Measurements from ENCODE around the gene CHSY3.
A peak's percentile ranks its signal among the peaks of the same experiment; 100 is the strongest.

Gene CHSY3

DNA sequence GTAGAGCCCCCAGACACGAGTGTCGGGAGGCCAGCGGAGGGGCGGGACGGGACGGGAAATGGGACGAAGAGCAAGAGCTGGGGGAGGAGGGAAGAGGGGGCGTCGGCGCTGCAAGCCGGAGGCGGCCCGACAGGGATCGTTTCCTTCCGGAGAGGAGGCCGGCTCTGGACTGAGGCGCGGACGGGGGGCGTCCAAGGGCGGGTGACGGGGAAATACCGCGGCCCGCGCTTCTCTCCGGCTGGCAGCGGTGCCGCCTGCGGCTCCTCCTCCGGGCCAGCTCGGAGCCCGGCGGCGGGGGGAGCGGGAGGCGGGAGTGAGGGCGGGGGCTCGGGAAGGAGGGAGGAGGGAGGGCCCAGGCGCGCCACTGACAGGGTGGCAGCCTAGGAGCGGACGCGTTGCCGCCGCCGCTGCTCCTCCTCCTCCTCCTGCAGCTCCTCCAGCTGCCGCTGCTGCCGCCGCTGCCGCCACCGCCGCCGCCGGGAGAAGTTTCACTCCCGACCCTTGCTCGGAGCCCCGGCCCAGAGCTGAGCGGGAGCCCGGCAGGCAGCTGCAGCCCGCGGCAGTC lies at the start of gene CHSY3:
CHSY3 (plus strand) TSS at position 364 of the 565 bp plus-strand sequence.
- DNase-seq = peak; percentile 61

DNA sequence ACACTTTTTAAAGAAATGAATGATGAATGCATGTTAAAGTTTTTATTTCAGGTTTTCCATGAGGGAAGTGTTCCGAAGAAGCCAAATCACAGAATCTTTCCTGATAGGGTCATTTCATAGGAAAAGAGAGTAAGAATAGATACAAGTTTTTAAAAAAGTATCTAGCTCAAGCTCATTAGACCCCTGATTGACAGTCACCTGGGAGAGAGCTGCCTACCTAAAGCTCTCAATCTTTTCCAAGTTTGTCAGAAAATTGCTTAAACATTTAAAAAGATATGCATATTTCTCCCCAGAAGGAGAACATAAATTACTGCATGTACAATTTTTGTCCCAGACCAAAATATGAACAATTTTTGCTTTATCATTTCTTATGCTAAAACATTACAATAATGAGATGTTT lies 47.9 kb upstream of the CHSY3 start:
- DNase-seq = no peak

DNA sequence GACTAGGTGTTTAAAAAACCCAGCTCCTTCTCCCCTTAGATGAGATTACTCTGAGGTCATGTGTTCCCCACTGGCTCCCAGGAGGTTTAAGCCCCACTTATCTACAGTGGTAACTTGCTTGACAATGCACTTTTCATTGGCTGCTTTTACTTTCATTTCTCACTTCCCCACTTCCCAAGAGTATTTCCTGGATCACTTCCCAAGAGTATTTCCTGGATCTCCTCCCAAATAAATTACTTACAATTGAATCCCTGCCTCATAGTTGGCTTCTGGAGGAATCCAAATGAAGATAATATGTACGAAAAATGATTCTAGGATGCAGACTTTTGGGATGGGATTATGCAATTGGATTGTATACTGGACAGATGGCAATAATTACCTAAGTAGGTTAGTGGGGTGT lies 47.1 kb upstream of the CHSY3 start:
- DNase-seq = no peak

DNA sequence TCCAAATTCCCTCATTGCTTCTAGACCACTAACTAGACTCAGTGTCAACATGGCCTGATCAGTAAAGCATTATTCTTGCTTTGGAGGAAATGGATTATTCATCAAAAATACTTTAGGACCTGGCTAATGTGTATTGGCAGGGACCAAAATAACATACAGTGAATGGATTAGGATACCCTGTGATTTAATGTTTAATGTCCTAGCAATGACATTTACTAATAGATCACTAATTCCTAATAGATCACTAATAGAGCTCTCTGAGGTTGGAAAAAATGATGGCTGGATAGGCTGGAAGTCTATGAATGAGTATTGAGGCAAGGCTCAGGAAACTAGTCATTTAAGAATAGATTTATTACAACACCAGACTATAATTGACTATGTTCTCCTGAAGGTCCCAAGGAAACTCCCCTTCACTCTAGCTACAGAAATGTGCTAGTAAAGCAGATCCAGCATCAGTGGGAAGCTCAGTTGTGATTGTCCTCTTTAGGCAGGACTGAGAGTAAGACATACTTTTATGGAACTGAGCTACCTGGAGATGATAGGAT lies 46.1 kb upstream of the CHSY3 start:
- no peak for DNase-seq

DNA sequence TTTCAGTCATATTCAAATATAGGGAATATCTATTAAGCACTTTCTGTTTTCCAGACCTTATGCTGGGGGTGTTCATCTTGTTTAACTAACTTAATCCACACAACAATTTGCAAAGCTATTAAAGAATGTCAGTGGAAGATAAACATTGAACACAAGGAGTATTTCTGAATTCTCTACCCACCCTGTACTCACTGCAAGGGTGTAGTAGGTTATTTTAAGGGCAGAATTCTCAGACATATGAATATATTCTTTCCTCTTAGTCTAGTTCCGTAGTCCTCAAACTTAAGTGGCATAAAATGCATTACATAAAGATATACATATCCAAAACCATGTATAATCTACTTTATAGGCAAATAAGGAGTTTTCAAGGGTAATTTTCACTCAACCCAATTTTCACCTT lies 19.9 kb upstream of the CHSY3 start:
- no peak for DNase-seq

DNA sequence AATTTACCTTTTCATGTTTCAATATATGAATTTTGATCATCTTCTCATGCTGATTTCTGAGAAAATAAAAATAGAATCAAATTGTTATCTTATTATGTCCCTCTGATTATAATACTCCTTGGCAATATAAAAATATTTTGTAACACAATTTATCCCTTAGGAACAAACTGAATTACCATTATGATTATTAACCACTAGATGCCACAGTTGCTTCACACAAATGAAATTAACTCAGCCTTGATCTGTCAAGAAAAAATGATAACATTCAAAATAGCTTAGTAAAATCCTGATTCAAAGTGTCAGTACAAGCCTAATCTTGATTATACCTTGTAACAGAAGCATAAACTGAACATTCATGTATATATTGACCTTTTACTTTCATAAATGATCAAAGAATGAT lies 4.8 kb upstream of the CHSY3 start:
- no peak for DNase-seq

DNA sequence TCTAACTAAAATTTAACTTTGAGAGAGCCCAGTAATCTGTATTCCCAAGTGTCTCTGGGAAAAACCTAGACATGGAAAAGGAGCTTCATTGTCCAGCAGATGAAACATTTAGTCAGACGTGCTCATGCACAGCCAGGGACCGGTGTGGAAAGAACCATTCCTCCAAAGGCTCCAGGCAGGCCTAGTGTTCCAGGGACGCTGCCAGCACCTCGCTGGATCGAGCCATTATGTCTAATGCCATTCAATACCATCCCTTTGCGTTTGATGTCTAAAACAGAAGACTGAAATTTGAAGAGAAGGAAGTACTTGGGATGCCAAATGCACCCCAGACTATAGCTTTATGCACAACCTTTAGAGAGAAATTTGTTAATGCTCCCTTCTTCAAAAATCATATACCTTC lies 1.4 kb upstream of the CHSY3 start:
- DNase-seq = no peak

DNA sequence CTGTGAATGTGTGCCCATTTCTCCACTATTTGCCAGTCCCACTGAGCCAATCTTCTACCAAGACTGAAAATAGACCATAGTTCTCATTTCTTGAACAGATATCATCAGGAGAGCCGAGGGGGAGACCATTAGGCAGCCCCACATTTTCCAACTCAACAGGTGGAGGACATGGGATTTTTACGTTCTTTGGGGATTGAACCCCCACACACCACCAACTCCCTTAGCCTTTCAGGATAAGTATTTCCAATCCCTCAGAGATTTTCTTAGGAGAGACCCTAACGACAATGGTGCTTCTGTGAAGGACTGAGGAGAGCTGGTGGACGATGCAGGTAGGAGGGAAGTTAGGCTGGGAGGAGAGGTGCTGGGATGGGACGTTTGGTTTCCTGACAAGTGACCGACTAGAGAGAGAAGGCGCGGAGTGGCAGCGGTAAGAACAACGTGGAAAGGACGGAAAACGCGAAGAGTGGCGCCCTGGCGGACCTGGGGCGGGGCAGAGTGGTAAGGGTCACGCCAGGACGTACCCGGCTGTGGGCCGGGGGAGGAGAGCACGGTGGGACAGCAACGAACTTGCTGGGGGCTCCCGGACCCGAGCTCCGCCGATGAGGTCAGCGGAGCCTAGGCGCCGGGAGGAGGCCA lies 681 bp upstream of the CHSY3 start:
- no peak for DNase-seq

DNA sequence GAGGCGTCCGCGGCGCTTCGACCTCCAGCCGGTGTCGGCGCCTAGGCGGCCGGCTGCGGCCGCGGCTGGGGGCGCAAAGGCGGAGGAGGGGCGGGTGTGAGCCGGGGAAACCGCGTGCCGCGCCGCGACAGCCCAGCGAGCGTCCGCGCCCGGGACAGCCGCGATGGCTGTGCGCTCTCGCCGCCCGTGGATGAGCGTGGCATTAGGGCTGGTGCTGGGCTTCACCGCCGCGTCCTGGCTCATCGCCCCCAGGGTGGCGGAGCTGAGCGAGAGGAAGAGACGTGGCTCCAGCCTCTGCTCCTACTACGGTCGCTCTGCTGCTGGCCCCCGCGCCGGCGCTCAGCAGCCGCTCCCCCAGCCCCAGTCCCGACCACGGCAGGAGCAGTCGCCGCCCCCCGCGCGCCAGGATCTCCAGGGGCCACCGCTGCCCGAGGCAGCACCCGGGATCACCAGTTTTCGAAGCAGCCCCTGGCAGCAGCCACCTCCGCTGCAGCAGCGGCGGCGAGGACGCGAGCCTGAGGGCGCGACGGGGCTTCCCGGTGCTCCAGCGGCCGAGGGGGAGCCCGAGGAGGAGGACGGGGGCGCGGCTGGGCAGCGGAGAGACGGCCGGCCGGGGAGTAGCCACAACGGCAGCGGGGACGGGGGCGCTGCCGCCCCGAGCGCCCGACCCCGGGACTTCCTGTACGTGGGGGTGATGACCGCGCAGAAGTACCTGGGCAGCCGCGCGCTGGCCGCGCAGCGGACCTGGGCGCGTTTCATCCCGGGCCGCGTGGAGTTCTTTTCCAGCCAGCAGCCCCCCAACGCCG lies 605 bp downstream of the CHSY3 start:
- DNase-seq = no peak

DNA sequence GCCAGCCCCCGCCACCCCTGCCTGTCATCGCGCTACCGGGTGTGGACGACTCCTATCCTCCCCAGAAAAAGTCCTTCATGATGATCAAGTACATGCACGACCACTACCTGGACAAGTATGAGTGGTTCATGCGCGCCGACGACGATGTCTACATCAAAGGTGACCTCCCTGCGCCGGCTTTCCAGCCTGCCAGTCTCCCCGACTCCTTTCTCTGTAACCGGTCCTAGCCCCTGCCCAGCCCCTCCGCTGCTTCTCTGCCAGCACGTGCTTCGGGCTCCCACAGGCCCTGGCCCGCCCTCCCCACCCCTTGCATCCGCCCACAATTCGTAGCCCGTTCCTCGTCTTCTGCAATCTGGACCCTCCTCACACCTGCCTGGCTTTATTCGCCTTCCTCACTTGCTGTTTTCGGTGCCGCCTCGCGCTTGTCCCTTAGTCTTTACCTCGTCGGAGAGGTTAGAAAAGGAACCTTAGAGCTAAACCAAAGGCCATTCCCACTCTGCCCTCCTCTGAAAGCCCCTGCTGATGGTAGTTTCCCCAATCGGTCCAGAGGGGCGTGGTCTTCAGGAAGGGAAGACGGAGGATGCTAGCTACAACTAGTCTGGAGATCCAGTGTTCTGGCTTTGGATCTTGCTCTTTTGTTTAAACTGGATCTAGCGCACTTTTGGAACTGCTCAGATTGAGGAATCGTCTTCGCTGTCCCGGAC lies 1.4 kb downstream of the CHSY3 start:
- no peak for DNase-seq

DNA sequence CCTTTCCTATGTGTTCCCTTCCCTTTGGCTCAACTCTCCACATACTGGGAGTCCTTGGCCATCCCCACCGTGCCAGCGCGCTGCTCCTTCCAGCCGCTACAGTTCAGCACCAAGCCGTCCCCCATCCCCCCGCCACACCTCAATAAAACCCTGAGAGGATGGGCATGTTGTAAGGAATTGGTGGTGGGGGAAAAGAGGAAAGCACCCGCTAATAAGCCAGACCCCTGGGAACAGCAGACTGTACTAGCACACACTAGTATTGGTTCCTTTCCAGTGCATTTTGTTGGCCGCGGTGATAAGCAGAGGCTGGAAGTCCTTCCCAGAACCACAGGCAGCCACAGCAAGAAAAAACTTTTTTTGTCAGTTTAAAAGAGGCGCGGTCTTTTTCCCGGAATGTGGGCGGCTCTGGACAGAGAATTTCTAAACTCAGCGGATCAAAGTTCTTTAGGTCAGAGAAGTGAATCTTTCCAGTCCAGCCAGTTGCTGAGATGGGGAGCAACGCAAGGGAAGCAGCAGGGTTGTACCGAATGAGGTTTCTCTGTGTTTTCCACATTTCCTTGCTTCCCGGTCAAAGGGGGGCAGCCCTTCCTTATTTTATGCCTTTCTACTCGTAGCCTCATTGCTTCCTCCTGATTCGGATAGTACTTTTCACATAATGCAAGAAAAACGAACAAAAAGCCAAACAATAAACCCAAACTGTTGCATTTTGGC lies 2.1 kb downstream of the CHSY3 start:
- peak; percentile 7 for DNase-seq

DNA sequence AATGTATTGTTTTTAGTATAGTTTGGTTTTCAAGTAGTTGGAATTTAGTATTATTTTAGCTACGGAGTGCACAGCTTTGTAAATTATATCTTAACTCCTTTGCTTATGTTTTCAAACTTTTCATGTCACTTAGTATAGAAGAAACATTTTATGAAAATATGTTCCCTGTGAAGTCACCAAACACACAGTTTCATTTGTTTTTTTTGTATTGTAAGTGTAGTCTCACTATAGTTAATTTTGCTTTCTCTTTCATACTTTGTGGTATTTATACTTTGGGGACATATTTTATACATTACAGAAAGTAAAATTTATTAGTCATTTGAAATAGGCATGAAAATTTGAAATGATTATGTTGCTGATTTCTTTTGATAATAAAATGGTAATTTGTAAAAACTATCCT lies 5.0 kb downstream of the CHSY3 start:
- no peak for DNase-seq

DNA sequence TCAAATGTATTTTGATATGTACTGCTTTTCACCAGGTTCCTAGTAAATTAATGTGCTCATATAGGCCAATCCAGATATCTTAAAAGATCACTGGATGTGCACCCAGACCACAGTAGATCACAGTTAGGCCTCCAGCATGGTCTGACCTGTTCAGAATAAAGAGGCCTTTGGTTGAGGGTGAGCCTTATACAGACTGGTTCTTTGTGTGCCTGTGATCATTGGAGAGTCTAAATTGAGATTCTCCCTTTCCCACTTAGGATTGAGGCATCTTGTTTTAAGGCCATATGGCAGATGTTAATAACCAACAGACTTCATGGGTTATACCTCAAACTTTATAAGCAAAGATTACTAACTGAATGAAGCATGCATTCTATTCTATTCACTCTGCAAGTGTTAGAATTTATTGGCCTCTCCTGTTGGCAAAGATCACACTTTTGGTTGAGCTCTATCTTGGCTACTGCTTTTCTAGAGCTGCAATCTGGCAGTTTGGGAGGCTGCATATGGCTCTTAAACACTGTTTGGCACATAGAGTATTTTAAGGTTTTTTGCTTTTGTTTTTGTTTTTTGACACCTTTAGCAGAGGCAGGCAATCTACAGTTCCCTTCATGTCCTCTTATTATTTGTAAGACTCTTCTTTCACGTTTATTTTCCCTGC lies 8.5 kb downstream of the CHSY3 start:
- no peak for DNase-seq

DNA sequence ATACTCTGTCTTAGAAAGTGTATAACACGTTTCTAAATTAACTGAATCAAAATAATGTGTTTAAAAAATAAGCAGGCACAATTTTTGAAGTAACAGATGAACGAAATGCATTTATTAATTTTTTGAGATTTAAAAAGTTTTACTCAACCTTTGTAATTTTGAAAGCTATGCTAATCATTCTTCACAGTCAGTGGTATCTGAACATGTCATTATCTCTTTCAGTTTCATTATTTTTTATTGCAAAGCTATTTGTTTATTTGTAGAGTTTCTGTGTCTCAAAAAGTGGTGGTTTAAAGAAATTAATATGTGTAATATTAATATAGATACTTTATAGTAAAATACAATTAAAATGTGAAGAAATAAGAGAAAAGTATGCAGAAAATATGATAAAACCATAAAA lies 11.2 kb downstream of the CHSY3 start:
- no peak for DNase-seq

DNA sequence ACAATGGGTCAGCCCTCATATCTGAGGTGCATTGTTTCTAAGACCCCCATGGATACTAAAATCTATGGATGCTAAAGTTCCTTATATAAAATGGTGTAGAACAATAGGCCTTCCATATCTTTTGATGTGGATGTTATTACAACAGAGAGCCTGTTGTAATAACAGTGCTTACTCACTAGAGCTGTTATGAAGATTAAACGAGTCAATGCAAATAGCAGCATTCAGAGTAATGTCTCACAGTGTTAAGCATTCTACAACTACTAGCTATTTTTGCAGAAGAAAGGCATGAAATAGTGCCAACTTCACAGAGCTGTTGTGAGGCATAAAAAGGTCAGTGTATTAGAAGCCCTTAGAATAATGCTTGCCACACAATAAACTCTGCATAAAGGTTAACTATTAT lies 13.0 kb downstream of the CHSY3 start:
- no peak for DNase-seq

DNA sequence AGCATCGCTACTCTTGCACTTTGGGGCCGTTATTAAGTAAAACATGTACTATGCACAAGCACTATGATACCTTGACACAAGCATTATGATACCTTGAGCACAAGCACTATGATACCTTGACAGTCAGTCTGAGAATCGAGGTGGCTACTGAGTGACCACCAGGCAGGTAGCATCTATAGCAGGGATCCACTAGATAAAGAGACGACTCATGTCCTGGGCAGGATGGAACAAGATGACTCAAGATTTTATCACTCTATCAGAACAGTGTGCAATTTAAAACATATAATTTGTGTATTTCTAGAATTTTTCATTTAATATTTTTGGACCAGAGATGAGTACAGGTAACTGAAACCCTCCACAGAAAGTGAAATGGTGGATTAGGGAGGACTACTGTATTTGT lies 16.9 kb downstream of the CHSY3 start:
- DNase-seq = no peak

DNA sequence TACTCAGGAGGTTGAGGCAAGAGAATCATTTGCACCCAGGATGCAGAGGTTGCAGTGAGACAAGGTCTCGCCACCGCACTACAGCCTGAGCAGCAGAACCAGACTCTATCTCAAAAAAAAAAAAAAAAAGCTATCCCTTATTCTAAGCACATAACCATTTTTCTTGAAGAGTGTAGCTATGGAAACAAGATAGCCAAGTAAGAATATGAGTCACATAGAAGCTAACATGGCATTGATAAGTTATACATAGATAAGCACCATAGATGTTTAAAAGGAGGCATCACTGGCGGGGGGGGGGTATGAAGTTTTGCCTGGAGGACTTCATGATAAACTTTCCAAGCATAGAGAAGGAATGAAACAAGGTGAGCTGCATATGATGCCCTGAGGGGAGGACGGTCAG lies 26.0 kb downstream of the CHSY3 start:
- peak; percentile 50 for DNase-seq

DNA sequence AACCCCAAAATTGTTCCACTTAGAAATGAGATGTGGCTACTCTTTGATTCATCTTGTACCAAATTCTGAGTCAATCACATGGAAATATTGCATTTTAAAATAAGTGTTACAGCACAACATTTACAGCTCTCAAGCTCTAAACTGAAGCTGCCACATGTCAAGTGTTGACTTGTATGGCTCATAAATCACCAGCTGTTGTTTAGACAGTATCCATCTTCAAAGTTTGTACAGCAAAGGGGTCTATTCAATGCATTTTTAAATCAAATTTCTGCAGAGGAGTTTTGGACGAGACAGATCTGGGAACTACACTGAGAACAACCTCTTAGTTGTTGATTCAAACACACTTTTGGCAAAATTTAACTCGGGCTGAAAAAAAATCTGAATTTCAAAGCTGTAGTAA lies 31.4 kb downstream of the CHSY3 start:
- no peak for DNase-seq

DNA sequence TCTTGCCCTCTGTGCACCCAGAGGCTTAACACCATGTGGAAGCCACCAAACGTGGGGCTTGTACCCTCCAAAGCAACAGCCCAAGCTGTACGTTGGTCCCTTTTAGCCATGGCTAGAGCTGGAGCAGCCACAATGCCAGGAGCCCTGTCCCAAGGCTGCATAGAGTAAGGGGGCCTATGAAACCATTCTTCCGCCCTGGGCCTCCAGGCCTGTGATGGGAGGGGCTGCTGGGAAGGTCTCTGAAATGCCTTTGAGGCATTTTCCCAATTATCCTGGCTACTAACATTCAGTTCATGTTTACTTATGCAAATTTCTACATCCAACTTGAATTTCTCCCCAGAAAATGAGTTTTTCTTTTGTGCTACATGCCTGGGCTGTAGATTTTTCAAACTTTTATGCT lies 33.8 kb downstream of the CHSY3 start:
- DNase-seq = no peak

DNA sequence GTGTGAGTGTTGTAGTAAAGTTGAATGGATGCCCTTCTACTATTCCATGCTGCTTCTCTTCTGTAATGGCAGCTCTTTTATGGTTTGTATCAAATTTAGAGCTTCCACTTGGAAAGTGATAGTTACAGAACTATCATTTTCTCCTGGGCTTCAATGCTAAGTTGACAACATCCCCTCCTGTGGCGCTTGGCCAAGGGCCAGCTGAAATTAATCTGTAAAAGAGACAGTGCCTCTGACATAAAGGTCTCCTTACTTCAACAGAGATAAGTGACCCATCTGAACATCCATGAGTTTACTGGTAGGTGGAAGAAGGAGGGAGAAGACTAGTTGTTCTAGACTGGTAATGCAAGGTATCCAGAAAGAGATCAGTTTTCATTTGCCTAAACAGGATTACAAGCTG lies 39.7 kb downstream of the CHSY3 start:
- no peak for DNase-seq

DNA sequence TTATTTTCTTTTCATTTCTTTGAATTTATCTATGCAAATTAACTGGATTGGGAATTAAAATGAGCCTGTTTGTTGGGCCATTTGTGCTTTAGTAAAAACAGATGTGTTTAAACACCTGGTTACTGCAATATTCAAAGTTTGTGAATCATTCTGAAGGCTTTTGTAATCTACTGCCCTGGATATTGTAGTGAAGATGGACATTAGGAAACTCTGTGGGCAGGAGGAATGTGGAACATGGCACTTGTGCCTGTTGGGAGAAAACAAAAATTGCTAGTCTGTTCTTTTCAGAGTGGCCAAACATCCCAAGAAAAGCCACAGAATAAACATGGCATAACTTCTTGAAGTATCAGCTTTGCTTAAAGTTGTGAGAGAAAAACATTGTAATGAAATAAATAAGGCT lies 40.8 kb downstream of the CHSY3 start:
- DNase-seq = peak; percentile 26

DNA sequence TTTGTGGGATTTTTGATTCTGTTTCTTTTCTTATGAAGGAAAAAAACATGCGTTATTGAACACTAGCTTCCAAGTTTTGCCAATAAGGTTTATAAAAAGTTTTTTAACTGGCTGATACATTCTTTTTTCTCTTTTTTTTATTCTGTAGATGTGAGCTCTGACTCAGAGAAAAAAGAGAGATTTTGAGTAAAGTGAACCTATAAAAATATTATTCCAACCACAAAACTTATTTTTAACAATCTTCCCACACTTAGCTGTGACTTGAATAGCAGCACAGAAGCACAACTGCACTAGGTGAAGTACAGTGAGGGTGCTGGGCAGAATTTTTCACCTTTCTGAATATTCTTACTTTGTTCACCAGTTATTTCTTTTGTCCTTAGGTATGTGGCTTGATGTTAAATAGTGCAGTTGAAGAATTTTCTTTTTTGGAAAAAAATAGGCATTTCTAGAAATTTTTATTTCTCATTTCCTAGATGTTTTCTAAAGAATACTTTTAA lies 41.6 kb downstream of the CHSY3 start:
- DNase-seq = no peak
